HPDE6-E6E7 (cell line): ENCODE data around the gene NOVA2.

Experiments used
- DNase-seq: peaks from one replicate; pipeline ENCODE4 v3.0.0; 2011; ENCODE audit warnings: missing footprints; ENCODE audit errors: extremely low spot score

NOVA2 gene

DNA sequence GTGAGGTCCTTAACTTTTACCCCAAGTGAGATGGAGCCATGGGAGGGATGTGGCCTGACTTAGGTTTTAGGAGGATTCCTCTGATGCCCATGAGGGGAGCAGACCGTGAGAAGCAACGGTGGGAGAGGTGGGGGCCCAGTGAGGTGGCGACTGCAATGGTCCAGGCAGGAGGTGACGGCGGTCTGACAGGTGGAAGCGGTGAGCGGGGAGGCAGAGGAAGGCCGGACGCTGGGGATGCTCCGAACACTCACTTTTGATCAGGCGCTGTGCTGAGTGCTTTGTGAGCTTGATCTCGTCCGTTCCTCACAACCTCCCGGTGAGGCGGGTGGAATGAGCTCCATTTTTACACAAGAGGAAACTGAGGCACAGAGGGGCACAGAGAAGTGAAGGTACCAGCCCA, 11.6 kb downstream of the NOVA2 start:
- no peak for DNase-seq

DNA sequence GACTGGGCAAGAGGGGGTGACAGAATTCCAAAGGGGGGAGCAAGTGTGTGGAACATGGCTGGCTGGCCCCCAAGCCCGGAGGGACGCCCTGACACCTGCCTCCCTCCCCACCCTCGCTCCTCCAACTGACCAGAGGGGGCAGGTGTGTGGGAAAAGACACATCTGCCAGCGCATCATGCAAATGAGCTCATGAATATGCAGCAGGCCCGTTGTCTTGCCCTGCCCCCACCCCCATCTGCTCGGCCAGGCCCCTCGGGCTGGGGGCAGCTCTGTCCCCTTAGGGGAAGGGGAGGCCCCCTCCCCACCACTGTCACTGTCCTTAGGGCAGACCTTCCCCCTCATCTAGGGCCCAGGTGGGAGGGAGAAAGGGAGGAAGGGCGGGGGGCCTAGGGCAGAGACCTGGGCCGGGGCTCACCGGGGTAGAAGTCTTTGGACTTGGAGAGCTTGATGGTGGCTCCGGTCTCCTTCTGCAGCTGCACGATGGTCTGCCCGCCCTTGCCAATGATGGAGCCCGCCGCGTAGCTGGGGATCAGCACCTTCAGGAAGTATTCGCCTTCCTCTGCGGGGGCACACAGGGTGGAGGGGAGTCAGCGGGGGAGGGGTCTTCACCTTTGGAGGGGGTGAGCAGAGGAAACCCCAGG, 12.9 kb downstream of the NOVA2 start:
- no peak for DNase-seq

GRCh38 chr19:45959517-45960025, 14.1 kb downstream of the NOVA2 start:
- no peak for DNase-seq

GRCh38 chr19:45958769-45959516, 14.7 kb downstream of the NOVA2 start:
- DNase-seq: no peak

- no peak for DNase-seq
Measured at GRCh38 chr19:45958320-45958719, 15.3 kb downstream of the NOVA2 start.

- peak; percentile 81 for DNase-seq
Measured at GRCh38 chr19:45955905-45956608, 17.6 kb downstream of the NOVA2 start.

- DNase-seq: no peak
Measured at GRCh38 chr19:45954156-45954555, 19.5 kb downstream of the NOVA2 start.

DNA sequence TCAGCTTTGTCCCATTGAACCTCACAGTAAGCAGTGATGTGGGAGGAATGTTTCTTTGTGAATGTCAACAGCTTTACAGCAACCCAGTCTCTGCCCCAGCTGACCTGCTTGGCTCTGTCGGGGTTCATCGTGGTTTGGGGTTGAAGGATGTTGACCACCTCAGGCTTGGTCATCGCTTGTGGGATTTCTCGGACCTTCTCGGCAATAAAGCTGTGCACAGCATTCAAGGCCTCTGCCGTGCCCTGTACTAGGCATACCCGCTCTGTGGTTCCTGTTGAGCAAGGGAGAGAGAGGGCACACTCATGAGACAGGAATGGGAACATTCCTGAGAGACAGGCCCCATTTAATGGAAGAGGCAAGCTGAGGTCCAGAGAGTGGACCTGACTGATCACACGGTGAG, 20.0 kb downstream of the NOVA2 start:
- no peak for DNase-seq

DNA sequence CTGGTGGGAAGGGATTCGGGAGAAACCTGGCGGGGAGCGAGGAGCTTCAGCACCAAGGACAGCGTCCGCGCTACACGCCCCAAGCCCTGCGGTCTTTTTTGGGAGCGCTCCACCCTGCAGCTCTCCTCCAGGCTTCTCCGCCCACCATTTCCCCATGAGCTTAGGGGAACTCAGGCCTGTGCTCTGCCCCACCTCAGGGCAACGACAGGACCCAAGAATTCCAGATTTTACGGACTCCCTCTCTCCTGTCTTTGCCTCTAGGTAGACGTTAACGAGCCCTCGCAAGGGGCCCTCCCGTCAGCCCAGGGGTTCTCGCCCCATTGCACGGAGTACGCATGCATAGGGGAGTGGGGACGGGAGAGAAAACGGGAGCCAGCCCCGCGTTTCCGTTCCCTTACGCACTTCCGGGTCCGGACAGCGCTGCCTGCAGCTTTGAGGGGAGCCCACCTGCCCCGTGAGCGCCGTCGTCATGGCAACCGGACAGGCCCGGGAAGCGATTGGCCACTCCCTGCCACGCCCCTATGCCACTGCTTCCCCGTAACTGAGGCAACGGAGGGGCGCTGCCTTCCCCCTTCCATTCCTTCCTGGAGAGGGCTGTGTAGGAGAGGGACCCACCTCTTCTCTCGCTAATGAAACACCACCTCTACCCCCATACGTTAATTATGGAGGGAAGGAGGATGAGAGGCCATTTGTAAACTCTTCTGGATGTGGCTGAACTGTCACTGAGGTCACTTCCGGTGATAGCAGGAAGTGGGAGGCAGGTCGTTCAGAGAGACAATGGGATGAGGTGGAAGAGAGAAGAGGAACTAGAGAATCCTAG, 20.8 kb downstream of the NOVA2 start:
- DNase-seq: peak; percentile 64

- DNase-seq: no peak
Measured at GRCh38 chr19:45952341-45952685, 21.4 kb downstream of the NOVA2 start.

GRCh38 chr19:45947926-45948325, 25.7 kb downstream of the NOVA2 start:
- no peak for DNase-seq

GRCh38 chr19:45940515-45940805, 33.2 kb downstream of the NOVA2 start:
- DNase-seq: no peak

- DNase-seq: no peak
Measured at GRCh38 chr19:45939792-45940514, 33.7 kb downstream of the NOVA2 start.

GRCh38 chr19:45938733-45939319, 34.8 kb downstream of the NOVA2 start:
- no peak for DNase-seq

GRCh38 chr19:45935267-45935666, 38.4 kb downstream of the NOVA2 start:
- DNase-seq: no peak

DNA sequence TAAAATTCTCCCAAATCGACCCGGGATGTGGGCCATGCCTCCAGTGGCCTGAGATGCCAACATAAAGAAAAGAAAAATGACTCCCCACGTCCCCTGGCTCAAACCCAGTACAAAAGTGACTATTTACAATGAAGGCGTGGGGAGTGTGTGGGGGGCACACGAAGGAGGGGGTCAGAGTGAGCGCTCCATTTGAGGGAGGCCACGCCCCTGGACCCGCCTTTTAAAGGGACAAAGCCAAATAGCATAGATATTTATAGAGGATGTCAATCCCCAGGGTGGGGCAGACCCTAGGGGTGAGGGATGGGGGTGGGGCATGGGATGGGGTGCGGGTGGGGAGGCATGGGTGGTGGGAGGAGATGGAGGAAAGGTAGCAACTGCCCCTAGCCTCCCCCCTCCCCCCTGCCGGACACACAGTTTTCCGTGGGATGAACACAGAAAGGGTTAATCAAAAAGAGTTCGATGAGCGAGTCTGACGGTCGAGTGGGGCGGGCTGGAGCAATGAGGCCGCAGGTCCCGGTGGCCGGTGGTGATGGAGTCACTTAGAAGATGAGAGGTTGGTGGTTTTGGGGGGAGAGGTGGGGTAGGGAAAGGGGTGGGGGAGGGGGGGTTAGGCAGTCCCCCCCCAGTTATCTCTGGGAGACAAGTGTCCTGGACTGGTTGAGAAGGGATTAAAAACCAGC, 39.0 kb downstream of the NOVA2 start:
- DNase-seq: no peak

DNA sequence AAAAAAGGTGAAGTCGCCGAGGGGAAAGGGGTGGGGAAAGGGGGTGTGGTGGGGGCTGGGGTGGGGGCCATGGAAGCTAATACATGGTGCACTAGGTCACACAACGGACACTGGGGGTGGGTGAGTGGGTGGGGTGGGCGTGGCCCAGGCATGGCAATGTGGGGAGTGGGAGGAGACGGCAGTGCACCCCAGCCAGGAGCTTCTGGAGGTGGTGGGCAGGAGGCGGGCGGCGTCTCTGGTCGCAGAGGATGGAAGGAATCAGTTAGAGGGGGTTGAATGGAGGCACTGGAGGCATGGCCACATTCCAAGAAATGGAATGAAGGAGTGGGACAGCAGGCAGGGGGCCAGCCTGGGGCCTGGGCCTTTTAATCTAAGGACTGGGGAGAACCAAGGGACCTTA, 39.9 kb downstream of the NOVA2 start:
- DNase-seq: no peak

- DNase-seq: no peak
Measured at GRCh38 chr19:45931055-45931454, 42.6 kb downstream of the NOVA2 start.

- no peak for DNase-seq
Measured at GRCh38 chr19:45929247-45929646, 44.4 kb downstream of the NOVA2 start.

DNA sequence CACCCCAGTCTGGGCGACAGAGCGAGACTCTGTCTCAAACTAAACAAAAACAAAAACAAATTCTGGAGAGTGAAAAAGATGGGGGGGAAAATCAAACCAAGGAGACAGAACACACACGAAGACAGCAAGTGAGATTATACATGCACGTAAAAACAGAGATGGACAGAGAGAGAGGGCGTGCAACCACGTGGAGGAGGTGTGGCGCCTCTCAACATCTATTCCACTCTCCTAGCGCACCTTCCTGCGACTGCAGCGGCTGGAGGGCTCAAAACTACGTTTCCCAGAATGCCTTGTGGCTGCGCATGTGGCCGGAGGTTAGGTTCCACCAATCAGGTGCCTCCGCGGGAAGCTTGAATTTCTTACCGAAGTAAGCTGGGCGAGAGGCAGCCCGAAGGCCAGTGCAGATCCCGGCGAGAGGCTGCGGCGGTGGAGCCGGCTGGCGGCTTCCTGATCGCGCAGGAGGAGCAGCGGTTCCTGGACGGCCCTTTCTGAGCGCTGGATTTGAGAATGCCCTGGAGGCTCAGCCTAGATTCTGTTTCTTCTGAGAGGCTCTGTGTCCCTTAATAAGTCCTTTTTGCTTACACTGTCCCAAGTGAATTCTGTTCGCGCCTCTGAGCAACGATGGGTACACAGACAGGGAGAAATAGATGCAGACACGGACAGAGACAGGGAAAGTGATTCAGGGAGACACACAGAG, 46.0 kb downstream of the NOVA2 start:
- peak; percentile 99 for DNase-seq
